COLO829 (cell line): ENCODE measurements around the gene COL23A1.

Source experiments
- DNase-seq: peaks from one replicate; pipeline ENCODE4 v3.0.0; 2012; ENCODE audit warnings: low spot score

The COL23A1 gene

DNA sequence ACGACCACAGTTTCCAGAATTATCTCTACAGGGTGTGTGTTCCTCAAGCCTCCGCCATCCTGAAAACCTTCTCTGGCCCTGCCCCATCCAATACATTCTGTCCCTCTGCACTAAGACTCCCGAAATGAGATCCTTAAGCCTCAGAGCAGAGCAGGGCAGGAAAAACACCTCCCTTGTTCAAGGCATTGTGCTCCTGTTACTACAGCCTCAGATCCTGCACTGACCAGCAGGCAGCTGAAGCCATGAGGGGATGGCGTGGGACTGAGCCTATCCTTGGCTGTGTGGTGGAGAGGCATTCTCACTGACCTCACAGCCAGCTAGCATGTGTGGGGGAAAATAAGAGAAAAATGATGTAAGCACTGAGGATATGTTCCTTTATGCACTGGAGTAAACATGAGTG is 250.9 kb downstream of the COL23A1 start:
- no peak for DNase-seq

DNA sequence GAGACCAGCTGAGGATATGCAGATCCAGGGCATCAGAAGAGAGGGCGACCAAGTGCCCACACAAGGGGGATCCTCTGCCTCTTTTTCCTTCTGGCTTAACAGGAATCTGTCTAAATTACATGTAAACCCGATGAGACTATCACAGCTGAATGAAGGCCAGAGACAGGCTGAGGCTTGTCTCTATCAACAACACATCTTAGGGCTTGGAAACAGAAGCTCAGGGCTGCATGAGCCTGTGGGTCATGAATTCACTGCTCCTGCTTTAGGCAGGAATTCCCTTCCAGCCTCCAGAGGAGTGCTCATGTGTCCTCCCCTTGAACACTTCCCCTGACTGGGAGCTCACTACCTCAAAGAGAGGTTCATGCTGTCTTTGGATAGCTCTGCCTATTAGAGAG is 251.4 kb downstream of the COL23A1 start:
- DNase-seq, result no peak

DNA sequence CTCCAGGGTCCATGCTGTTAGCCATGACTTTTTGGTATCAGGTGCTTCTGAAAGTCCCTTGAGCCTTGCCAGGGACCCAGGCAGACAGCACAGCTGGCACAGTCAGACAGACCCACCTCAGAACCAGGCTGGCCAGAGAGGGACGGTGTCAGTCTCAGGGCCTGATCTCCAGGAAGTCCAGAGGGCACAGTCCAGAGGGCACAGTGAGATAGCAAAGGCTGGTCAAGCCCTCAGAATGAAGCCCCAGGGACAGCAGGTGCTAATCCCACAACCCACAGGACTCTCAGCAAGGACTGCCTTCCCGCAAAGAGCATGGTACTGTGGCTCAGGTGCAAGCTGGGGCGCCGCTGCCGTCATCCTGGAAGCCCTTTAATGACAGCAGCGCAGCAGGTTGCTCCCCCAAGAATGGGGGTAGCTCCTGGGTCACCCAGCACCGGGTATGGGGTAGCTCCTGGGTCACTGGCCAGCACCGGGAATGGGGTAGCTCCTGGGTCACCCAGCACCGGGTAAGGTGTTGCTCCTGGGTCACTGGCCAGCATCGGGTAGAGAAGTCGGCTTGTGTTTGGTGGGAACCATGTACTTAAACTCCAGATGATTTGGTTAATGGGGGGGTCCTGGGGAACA is 252.0 kb downstream of the COL23A1 start:
- DNase-seq, result no peak

DNA sequence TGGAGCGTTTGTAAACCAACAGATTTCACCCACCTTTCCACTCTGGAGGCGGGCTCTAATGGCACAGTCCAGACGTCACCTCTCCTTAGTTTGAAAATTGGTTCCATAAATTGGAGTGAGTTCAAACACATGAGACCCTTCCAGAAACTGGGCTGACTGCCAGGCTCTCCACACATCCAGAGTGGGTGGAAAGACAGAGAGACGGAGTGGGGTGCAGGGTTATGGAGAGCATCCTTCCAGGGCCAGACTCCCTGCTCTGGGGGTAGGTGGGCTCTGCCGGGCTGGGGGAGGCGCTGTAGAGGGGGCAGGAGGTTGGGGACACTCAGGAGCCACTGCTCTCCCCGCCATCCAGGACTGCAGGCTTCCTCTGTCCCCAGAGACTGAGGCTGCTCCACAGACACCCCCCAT is 252.9 kb downstream of the COL23A1 start:
- DNase-seq, result no peak

DNA sequence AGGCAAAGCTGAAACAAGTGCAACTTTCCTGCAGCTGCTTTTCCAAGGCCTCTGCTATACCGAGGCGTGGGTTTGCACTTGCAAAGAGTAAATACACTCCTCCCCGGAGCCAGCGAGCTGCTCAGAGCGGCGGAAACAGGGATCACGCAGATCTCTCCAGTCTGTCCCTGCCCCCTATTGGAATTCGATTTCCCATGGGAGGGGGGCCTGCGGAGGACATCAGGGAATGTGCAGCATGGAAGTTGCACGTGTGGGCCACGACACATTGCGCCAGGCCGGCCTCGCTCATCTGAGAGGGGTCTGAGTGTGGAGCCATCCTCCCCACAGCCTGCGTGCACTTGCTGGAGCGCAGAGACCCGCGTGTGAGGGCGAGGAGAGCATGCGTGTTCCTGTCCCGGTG is 253.3 kb downstream of the COL23A1 start:
- DNase-seq, result no peak

DNA sequence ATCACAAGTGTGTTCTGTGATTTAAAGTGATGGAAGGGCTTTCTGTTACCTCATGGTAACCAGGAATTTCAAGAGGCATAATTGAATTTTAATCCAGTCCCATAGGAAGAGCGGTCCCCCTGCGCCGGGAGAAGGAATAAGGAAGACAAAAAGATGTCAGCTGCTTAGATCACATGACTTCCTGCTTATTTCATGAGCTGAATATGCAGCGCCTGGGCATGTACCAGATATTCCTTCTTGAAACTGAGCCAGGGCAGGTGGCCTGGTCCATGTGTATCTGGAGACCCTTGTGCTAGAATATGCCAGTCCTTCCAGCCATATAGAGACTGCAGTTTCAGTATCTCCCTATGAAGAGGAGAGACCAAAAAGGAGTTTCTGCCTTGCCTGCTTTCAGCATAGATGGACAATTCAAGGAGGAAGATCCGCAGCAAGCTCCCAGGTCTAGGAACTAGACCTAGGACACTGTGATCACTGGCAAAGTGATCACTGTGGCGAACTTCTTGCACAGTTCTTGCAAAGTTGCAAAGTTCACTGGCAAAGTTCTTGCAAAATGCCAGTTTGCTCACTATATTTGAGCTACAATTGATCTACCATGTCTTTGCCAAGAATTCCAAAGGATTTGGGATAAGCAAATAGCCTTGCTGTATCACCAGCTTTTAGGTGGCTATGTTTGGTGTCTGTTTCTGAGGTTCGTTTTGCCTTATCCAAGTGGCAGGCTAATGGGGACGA is 254.7 kb downstream of the COL23A1 start:
- DNase-seq, result no peak

DNA sequence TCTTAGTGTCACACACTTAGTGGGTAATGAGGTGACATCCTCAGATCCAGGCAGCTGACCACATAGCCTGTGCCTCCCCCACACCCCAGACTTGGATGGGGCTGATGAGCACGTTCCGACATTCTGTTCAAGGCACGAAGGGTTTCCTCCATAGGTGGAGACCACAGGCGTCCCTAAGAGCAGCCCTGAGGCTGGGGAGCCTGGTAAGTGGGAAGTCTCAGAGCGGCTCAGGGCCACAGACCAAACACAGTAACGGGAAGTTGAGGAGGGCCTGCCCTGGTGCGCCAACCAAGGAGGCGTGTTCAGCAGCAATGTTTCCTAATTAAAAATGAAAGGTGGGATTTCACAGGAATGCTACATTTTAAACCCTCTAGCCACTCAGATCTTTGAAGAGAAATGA is 255.3 kb downstream of the COL23A1 start:
- DNase-seq, result no peak

DNA sequence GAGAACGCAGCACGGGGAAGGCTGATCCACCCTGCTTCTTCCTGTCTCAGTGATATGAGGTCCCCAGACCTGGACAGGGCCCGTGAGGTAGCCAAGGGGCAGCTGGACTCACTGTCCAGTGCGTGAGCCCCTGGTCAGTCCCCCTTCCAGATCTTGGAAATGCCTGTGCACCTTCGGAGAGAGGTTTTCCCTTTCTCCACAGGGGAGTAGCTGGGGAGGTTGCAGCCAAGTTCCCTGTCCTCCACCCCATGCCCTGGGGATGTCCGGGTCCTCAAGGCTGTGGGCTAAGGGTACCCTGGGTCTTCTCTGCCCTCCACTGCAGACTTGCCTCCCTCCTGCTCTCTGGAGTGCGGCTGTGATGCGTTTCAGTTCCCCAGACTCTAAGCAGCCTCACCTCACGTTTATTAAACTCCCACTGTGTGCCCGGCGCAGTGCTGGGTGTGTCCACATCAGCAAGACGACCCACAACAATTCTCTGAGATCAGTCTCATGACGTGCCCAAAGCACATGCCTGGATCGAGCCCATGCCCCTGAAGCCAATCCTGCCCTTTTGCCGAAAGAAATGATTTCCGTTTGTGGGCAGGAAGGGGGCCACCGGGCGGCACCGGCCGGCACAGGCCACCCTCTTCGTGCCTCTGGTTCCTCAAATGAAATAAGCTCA is 256.2 kb downstream of the COL23A1 start:
- no peak for DNase-seq

DNA sequence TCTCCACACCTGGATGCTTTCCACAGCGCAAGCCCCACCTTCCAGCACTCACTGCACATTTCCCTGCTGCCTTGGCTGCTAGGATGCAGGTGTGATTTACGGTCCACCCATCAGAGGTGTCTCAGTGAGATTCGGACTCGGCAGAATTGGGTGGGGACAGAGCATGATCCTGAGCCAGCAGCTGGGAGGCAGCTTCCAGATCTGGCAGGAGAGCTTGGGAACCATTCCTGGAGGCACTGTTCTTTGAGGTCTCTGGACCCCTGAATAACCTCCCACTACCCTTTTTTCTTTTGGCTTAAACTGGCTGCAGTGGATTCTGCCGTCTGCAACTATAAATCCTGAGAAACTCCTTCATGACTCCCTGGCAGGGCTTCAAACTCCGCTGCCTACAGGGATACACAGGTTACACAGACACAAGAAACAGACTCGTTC is 258.0 kb downstream of the COL23A1 start:
- DNase-seq, result no peak

DNA sequence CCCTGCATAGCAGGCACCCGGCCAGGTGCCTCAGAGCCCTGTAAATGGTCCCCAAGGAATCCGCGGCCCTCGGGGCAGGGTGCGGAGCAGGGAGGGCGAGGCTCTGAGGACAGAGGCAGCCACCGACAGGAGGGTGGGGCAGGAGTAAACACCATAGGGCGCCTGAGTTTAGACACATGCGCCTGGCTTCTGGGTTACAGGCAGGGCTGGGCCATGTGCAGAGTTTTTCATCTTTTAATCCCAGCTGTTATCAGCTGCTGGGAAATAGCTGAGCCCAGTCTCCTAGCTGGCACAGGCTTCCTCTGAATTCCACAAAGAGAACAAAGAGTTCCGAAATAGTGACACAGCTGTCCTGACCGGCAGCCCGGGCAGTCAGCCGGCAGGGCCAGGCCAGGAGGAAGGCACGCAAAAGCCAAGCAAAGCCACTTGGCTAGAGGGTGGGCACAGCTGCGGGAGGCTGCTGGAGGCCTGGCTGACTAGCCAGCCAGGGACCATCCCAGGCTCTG is 258.6 kb downstream of the COL23A1 start:
- no peak for DNase-seq

DNA sequence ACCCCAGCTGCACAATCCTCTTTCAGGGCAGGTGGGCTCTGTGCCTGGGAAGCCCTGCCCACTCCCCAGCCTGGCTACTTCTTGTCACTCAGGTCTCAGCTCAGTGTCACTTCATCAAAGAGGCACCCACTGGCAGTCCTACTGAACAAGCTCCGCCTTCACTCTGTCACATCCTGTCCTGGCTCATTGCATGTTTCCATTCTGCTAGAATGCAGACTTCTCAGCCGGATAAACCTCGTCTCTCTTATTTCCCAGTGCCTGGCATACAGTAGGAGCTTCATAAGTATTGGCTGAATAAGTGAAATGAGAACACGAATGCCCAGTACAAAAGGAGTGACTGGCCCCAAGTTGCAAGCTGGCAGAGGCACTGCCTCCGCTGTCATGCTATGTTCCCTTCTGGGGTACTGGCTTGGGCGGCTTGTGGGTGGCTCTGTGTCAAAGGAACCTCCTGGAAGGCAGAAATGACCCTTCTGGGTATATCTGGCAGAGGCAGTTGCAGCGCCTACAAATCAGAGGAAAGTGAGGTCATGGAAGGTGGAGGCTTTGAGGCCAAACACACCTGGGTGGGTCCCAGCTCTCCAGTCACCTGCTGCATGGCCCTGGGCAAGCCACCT is 259.3 kb downstream of the COL23A1 start:
- DNase-seq, result no peak

DNA sequence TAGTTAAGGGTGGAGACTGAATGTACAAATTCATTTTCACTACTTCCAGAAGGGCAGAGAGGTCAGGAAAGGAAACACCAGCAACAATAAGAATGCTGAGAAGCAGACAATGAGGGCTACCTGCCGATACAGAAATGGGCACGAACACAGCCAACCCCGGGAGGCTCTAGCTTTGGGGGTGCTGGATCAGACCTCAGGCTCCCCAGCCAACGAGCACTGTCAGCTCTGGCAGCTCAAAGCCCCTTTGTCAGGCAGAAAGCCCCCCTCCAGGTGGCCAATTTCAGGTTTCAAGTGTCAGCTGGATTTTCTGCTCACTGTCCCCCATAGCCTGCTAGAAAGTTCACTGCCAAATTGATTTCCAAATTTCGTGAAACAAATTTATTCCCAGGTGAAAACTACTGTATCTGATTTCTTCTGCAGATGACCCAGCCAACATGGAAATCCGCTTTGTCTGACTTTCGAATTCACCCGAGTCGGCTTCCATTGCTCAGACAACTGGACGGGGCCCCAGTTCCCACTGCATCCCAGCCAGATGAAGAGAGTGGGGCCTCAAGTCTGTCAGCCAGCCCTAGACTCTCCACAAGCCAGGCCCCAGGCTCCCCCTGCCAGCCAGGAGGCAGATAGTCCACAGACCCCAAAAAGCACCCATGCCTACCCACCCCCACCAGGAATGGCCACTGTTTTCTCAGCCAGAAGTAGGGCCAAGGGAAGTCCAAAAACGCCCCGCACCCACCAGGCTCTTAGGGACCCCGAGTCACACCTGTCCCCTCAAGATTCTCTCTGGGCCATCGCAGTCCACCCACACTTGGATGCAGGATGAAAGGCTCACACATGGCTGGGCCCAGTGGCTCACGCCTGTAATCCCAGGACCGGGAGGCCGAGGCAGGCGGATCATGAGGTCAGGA is 261.1 kb downstream of the COL23A1 start:
- DNase-seq, result no peak

DNA sequence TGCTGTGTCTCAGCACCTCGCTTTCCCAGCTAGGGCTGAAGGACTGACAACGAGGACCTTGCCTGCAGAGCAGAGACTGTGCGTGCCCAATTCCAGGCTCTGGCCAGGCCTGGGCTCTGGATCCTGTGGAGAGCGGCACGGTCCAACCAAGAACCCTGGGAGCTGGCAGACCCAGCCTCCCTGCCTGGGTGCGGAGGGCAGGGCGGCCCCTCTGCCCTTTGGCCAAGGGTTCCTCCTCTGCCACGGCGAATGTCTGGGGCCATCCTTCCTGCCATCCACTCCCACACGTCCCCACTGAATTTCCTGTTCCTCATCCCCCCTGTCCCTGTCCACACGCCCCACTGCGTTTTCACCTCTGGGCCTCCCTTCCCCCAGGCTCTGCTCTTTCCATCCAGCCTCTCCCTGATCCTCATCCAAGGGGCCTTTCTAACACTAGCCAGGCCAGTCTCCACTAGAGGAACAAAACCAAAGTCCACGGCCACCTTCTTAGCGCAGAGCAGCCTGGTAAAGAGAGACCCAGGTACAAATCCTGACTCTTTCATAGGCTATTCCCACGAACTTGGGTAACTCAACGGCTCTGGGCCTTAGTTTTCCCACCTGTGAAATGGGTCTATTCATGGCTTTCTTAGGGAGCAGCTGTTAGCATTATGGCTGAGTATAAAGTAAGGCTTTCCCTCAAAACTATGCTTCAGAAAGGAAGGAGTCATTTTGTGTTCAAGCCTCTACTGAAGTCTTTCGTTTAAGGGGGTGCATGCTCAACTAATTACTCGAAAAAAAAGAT is 262.1 kb downstream of the COL23A1 start:
- no peak for DNase-seq

DNA sequence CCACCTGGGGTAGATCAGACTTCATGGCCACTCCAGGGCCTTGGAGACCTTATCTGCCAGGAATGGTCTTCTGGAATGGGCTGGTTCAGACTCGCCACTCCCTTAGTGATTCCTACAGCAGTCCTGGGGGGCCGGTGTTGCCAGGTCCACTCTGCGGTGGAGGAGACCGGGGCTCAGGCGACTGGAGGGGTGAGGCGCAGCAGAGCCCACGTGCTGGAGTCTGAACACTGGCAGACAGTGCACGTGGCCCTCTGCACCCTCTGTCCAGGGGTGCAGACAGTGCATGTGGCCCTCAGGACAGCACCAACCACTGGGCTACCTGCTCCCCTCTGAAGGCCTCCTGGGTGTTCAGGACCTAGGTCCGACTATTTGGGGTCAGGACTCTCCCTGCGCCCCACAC is 262.7 kb downstream of the COL23A1 start:
- DNase-seq, result no peak

DNA sequence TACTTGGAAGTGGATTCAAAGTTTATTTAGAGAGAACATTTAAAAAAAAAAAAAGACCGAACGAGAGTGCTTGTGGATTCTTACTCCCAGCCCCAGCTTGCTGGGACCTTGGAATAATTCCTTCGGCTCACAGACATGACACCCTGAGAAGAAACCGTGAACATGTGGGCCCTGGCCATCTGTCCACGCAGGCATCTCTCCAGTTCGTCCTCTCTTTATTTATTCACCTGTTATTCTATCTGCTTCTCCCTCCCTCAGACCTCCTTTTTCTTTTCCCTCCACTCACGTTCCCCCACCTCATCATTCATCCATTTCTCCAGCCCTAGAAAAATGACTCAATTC is 263.8 kb downstream of the COL23A1 start:
- DNase-seq, result no peak

DNA sequence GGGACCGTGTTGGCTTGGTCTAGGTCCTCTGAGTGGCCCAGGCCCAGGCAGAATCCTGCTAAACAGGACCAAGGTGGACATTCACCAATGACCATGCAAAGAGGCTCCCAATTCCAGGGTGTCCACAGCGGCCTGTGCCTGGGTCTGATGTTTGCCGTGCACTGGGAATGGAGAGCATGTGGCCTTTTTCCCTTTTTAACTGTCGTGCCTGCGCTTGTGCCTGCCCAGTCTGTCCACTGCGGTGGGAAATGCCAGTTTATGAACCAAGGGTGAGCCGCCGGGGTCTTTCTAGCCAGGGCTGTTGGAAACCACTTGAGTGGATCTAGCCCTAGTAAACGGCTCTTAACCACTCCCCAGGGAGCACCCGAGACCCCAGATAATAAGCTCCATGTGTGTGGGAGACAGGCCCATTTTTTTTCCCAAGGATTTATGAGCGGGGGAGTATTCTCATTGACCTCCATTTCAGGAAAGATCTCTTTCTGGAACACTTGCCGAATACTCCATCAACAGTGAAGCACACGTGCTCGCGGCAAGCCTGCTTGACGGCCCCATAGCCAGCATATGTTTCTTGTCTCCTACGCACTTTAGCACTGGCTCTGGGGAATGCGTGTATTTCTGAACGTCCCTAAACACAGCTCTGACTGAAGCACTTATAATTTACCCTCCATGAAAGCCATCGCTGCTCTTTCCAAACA is 264.4 kb downstream of the COL23A1 start:
- DNase-seq, result no peak

DNA sequence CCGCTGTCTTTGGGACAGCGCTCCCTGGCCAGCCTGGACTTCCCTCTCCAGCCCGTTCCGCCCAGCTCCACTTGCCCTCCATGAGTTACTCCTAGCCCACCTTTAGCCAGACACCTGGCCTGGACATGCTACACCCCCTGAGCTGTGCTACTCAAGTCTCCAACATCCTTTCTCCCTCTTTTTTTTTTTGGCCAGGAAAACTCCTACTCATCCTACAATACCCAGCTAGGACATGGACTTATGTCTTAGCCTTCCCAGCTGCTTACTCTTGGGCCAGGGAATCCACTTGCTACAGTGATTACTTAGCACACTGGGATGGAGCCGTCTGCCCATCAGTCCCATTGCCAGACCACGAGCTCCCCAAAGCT is 264.9 kb downstream of the COL23A1 start:
- DNase-seq, result no peak

DNA sequence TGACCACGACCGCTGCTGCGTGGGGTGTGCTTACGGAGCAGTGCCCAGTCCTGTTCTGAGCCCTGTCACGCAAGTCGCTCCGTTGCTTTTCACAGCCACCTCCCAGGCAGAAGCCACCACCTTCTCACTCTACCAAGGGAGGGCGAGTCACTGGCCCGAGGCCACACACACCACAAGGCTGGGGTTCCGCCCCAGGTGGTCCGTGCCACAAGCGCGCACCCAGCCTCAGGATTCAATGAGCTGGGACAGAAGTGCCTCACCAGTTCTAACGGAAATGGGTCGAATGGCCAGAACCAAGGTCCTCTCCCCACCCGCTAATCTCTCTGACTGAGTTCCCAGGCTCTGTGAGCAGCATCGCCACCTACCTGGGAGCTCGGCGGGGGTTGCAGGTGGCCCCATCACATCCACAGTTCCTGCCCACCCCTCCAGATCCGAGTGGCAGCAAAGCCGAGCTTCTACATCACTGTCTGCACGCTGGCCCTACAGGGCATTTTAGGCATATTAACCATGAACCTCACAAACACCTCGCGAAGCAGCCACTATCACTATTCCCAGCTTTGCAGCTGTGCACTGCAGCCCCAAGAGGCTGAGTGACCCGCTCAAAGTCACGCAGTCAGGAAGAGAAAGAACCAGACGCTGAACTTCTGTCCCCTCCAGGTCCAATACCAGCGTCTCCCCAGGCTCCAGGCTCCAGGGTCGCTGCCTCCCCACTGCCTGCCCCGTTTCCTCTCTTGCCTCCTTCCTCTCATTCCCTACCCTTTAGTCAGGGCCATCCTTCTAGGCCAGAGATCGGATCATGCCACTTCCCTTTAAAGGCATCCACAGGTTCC is 265.5 kb downstream of the COL23A1 start:
- DNase-seq, result no peak

DNA sequence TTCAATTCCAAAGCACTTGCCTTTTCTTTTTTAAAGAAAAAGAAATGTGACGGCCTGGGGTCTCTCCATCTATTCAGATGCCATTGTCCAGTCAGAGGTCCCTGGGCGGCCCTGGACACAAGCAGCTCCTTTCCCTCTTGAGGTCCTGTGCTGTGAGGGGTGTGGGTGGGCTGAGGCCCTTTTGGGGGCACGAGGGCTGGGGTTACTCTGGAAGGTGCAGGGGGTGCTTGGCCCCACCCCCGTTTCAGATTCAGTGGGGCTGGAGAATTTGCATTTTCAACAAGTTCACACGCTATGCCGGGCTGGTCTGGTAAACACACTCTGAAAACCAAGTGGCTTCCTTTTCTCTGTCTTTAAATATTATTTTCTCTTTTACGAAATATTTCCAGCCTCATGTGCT is 266.2 kb downstream of the COL23A1 start:
- DNase-seq, result no peak

DNA sequence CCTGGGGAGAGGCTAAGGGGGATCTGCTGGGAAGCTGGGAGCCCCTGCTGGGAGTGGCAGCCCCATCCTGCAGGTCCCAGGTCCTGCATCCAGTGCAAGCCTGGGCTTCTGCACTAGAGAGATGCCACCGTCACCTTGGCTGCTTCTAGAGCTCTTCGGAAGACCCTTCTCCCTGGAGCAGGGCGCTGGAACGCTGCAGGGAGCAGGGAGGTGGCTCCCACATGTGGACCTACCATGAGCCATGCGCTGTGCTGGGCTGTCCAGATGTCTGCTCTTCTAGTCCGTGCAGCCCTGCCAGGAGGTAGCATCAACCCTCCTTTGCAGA is 266.7 kb downstream of the COL23A1 start:
- no peak for DNase-seq
